Endodermal cell (in vitro differentiated cells): ENCODE measurements around the gene LSR. TPM values are rescaled to one million over a fixed set of nuclear protein-coding genes. Genes with fewer than 3 reads are reported as not detected.

Source experiments
- DNase-seq: peaks from one replicate; pipeline ENCODE4 v3.0.0-alpha.2; 2017
- H3K27ac ChIP-seq: 2 replicates; pipeline ENCODE4 v1.5.1; 2013; ENCODE audit warnings: mild to moderate bottlenecking, low read depth, low read length, moderate library complexity
- H3K27me3 ChIP-seq: 2 replicates; pipeline ENCODE4 v1.6.1; 2013; ENCODE audit warnings: mild to moderate bottlenecking, low read length, moderate library complexity; ENCODE audit not compliant: insufficient read depth, control insufficient read depth, poor library complexity, severe bottlenecking
- H3K36me3 ChIP-seq: 2 replicates; pipeline ENCODE4 v1.7.0; 2013; ENCODE audit warnings: mild to moderate bottlenecking, low read length, moderate library complexity; ENCODE audit not compliant: control insufficient read depth, insufficient read depth
- H3K4me1 ChIP-seq: one replicate; pipeline ENCODE4 v1.7.0; 2013; ENCODE audit warnings: low read length; ENCODE audit not compliant: control insufficient read depth, insufficient read depth
- H3K4me3 ChIP-seq: 2 replicates; pipeline ENCODE4 v1.5.1; 2013; ENCODE audit warnings: mild to moderate bottlenecking, low read length, moderate library complexity
- H3K9ac ChIP-seq: 2 replicates; pipeline ENCODE4 v1.6.1; 2013; ENCODE audit warnings: mild to moderate bottlenecking, low read length, moderate library complexity; ENCODE audit not compliant: poor library complexity, severe bottlenecking; ENCODE audit errors: extremely low read depth
- H3K9me3 ChIP-seq: 2 replicates; pipeline ENCODE4 v1.6.1; 2013; ENCODE audit warnings: mild to moderate bottlenecking, low read length, moderate library complexity; ENCODE audit not compliant: control insufficient read depth
- H3K27ac Mint-ChIP-seq: 2 replicates; pipeline ENCODE4 v1.8.0; 2020; ENCODE audit warnings: mixed read lengths
- H3K27me3 Mint-ChIP-seq: 2 replicates; pipeline ENCODE4 v1.8.0; 2021; ENCODE audit warnings: mild to moderate bottlenecking, mixed read lengths; ENCODE audit not compliant: insufficient read depth
- H3K36me3 Mint-ChIP-seq: 2 replicates; pipeline ENCODE4 v1.8.0; 2020; ENCODE audit warnings: low read depth, mixed read lengths
- H3K4me1 Mint-ChIP-seq: 2 replicates; pipeline ENCODE4 v1.8.0; 2020; ENCODE audit warnings: mixed read lengths
- H3K4me3 Mint-ChIP-seq: 2 replicates; pipeline ENCODE4 v1.8.0; 2020; ENCODE audit warnings: mild to moderate bottlenecking, moderate library complexity, mixed read lengths
- H3K9me3 Mint-ChIP-seq: 2 replicates; pipeline ENCODE4 v1.8.0; 2020; ENCODE audit warnings: mild to moderate bottlenecking, mixed read lengths
- CTCF ChIP-seq: fragments of 200-600 bp; sonication (generic); conservative IDR thresholded peaks from 2 replicates; pipeline ENCODE4 v1.5.0; 2021; ENCODE audit warnings: antibody characterized with exemption, mild to moderate bottlenecking
- WGBS, 2 experiments: methylation state at CpG; one replicate each; pipeline versions ENCODE4 v1.1.5 to v1.1.7; 2013; ENCODE audit warnings: missing lambda C conversion rate in 2 of 2, mixed read lengths in 1 of 2; ENCODE audit not compliant: insufficient coverage in 1 of 2, insufficient read length in 1 of 2; 5-methylcytosine and 5-hydroxymethylcytosine counted together
- total RNA-seq, 2 donors: library from RNA; stranded (reverse); fragmentation: NEBNext Ultra II Directional in 1 of 2; extraction: Animal tissue kit (Norgen Biotek cat#: 25700) in 1 of 2; gene quantifications; 2 replicates in 1 of 2; 3 replicates in 1 of 2; pipeline ENCODE4 v1.2.1, GENCODE V29; 2021

LSR gene
- total RNA-seq, 2 donors from 2014 or later = 112 to 170 TPM

- no peaks in the 10 kb centered on the region for H3K9me3 Mint-ChIP-seq
- no peak overlapping the region for H3K27ac Mint-ChIP-seq
- Histone ChIP-seq H3K4me1 (no peaks in the 10 kb centered on the region), H3K4me3 (no peak overlapping the region), H3K27me3 (no peaks in the 10 kb centered on the region), H3K9ac (no peak overlapping the region), H3K9me3 (no peaks in the 10 kb centered on the region), H3K27ac (no peak overlapping the region), H3K36me3 (no peaks in the 10 kb centered on the region)
- WGBS, 2 experiments = 86 to 89% methylated on average over 4 to 7 of the region's 7 CpGs
- H3K4me3 Mint-ChIP-seq = no peak overlapping the region
- no peaks in the 10 kb centered on the region for H3K36me3 Mint-ChIP-seq
- TF ChIP-seq CTCF = no peak
- DNase-seq = peak; percentile 35
- H3K27me3 Mint-ChIP-seq = no peaks in the 10 kb centered on the region
- peaks cover 5% of the 10 kb centered on the region for H3K4me1 Mint-ChIP-seq
These were observed 64.8 kb downstream of the LSR start for GRCh38 chr19:35313587-35313986.

GRCh38 chr19:35314031-35314430 is 65.2 kb downstream of the LSR start:
- Histone ChIP-seq H3K27me3 (no peaks in the 10 kb centered on the region), H3K9me3 (no peaks in the 10 kb centered on the region), H3K4me3 (no peak overlapping the region), H3K4me1 (no peaks in the 10 kb centered on the region), H3K36me3 (no peaks in the 10 kb centered on the region), H3K9ac (no peak overlapping the region), H3K27ac (no peak overlapping the region)
- Mint-ChIP-seq H3K9me3 (no peaks in the 10 kb centered on the region), H3K4me1 (peaks cover 5% of the 10 kb centered on the region), H3K27me3 (no peaks in the 10 kb centered on the region), H3K4me3 (no peak overlapping the region), H3K36me3 (no peaks in the 10 kb centered on the region), H3K27ac (no peak overlapping the region)
- 88 to 89% methylated on average over 6 to 8 of the region's 8 CpGs for WGBS, 2 experiments
- TF ChIP-seq CTCF = no peak
- no peak for DNase-seq

DNA sequence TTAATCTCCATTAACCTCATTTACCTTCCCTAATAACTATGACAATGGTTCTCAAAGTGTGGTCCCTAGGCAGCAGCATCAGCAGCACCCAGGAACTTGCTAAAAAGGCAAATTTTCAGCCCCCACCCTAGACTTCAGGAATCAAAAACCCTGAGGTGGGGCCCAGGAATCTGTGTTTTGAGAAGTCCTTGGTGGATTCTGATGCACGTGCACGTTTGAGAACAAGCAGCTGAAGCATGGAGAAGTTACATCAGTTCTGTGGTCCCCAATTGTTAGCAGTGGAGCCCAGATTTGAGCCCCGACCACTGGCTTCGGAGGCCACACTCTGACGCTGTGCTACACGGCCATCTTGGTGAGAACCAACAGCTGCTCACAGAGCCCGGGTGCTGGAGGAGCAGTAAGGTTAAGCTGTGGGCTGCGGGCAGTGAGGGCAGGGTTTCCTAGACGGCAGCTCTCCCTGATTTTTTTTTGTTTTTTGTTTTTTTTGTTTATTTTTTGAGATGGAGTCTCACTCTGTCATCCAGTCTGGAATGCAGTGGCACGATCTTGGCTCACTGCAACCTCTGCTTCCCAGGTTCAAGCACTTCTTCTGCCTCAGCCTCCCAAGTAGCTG is 66.2 kb downstream of the LSR start:
- no peaks in the 10 kb centered on the region for H3K36me3 ChIP-seq
- no peaks in the 10 kb centered on the region for H3K27me3 ChIP-seq
- H3K4me1 ChIP-seq = no peaks in the 10 kb centered on the region
- Mint-ChIP-seq H3K4me1 (peaks cover 5% of the 10 kb centered on the region), H3K27ac (no peak overlapping the region), H3K36me3 (no peaks in the 10 kb centered on the region), H3K4me3 (no peak overlapping the region), H3K9me3 (no peaks in the 10 kb centered on the region), H3K27me3 (no peaks in the 10 kb centered on the region)
- TF ChIP-seq CTCF = no peak
- DNase-seq = peak; percentile 33
- H3K9me3 ChIP-seq = no peaks in the 10 kb centered on the region
- H3K27ac ChIP-seq = no peak overlapping the region
- H3K9ac ChIP-seq = no peak overlapping the region
- H3K4me3 ChIP-seq = no peak overlapping the region
- WGBS, 2 experiments = 92 to 94% methylated on average over 5 to 10 of the region's 10 CpGs
